H1 (cell line): Measurements from ENCODE around the gene CAPN9. TPM values are rescaled to one million over a fixed set of nuclear protein-coding genes. Genes with fewer than 3 reads are reported as not detected.

ENCODE experiments used
- CTCF ChIA-PET: fragments of 300-600 bp; sonication (Branson Sonifier 250); formaldehyde crosslinking; loops from one replicate; lab custom pipeline; 2021; ENCODE audit not compliant: partially characterized antibody; lab: Charles Lee
- POLR2A ChIA-PET: fragments of 300-600 bp; sonication (Branson Sonifier 250); formaldehyde crosslinking; loops from one replicate; lab custom pipeline; 2021; ENCODE audit warnings: inconsistent platforms; ENCODE audit not compliant: partially characterized antibody; lab: Charles Lee
- DNase-seq, 2 experiments: peaks; one replicate each; pipeline versions ENCODE4 v3.0.0 to v3.0.0-alpha.2; 2010 to 2022; ENCODE audit warnings: low spot score in 2 of 2, low read depth in 1 of 2, mixed read lengths in 1 of 2
- FAIRE-seq: peaks from 2 replicates; lab custom pipeline; 2011; peaks lifted over from hg19 to GRCh38; lab: Jason Lieb, UNC
- H2AFZ ChIP-seq: 2 replicates; pipeline ENCODE4 v1.8.1; 2012; ENCODE audit warnings: low read length, inconsistent platforms
- H2AK5ac ChIP-seq: 2 replicates; pipeline ENCODE4 v1.6.1; 2013; ENCODE audit warnings: low read depth, low read length
- H2BK120ac ChIP-seq: replicated peaks from 2 replicates; pipeline ENCODE3; 2013; ENCODE audit warnings: low read depth, low read length, inconsistent platforms
- H2BK12ac ChIP-seq: 2 replicates; pipeline ENCODE4 v1.6.1; 2013; ENCODE audit warnings: low read depth, low read length
- H2BK15ac ChIP-seq: 2 replicates; pipeline ENCODE4 v1.6.1; 2013; ENCODE audit warnings: low read length
- H2BK20ac ChIP-seq: 2 replicates; pipeline ENCODE4 v1.6.1; 2013; ENCODE audit warnings: low read length
- H2BK5ac ChIP-seq: 2 replicates; pipeline ENCODE4 v1.6.1; 2013; ENCODE audit warnings: low read depth, low read length
- H3K14ac ChIP-seq: 2 replicates; pipeline ENCODE4 v1.6.1; 2013; ENCODE audit warnings: inconsistent platforms; ENCODE audit not compliant: insufficient read length
- H3K18ac ChIP-seq: 2 replicates; pipeline ENCODE4 v1.6.1; 2013; ENCODE audit warnings: low read length; ENCODE audit errors: extremely low read depth
- H3K23ac ChIP-seq: 2 replicates; pipeline ENCODE4 v1.6.1; 2013; ENCODE audit warnings: inconsistent platforms; ENCODE audit not compliant: insufficient read length
- H3K23me2 ChIP-seq: 2 replicates; pipeline ENCODE4 v1.6.1; 2013; ENCODE audit warnings: low read depth, low read length
- H3K27ac ChIP-seq: 2 replicates; pipeline ENCODE4 v1.6.1; 2011; ENCODE audit warnings: low read depth, low read length, inconsistent platforms
- H3K27me3 ChIP-seq, 4 experiments: replicated peaks in 1 of 4; 1 replicate in 1 of 4; 2 replicates in 3 of 4; pipeline versions ENCODE4 v1.6.1 to v1.8.1; 2011 to 2013; ENCODE audit warnings: low read length in 3 of 4, mild to moderate bottlenecking in 3 of 4, inconsistent platforms in 2 of 4, mixed read lengths in 2 of 4, moderate library complexity in 1 of 4; ENCODE audit not compliant: control insufficient read depth in 3 of 4, insufficient read depth in 3 of 4; ENCODE audit errors: extremely low read depth in 1 of 4
- H3K36me3 ChIP-seq, 4 experiments: 2 replicates each; pipeline versions ENCODE4 v1.6.1 to v1.8.1; 2011 to 2013; ENCODE audit warnings: mild to moderate bottlenecking in 4 of 4, low read length in 3 of 4, moderate library complexity in 2 of 4, control low read depth in 1 of 4, inconsistent platforms in 1 of 4; ENCODE audit not compliant: insufficient read depth in 4 of 4, control insufficient read depth in 2 of 4
- H3K4ac ChIP-seq: replicated peaks from 2 replicates; pipeline ENCODE3; 2013; ENCODE audit warnings: low read length, low read depth, mixed read lengths, inconsistent platforms; ENCODE audit not compliant: insufficient read length
- H3K4me1 ChIP-seq, 4 experiments: replicated peaks in 1 of 4; 1 replicate in 1 of 4; 2 replicates in 3 of 4; pipeline versions ENCODE4 v1.6.1 to v1.8.1; 2011 to 2013; ENCODE audit warnings: low read length in 3 of 4, inconsistent platforms in 2 of 4, mixed read lengths in 1 of 4; ENCODE audit not compliant: insufficient read depth in 4 of 4, control insufficient read depth in 3 of 4
- H3K4me2 ChIP-seq, 2 experiments: 2 replicates each; pipeline versions ENCODE4 v1.6.1 to v1.8.1; 2011 to 2013; ENCODE audit warnings: low read depth in 2 of 2, low read length in 2 of 2, control low read depth in 1 of 2, inconsistent platforms in 1 of 2, mild to moderate bottlenecking in 1 of 2; ENCODE audit not compliant: insufficient read depth in 1 of 2
- H3K4me3 ChIP-seq, 4 experiments: fragments of 200-600, 300-600 bp in 1 of 4; sonication (generic), shearing (Covaris generic), sonication (Bioruptor Twin) in 1 of 4; 2 replicates each; pipeline versions ENCODE4 v1.5.1 to v1.8.1; 2011 to 2016; ENCODE audit warnings: low read length in 4 of 4, low read depth in 3 of 4, control low read depth in 2 of 4, inconsistent platforms in 2 of 4, mild to moderate bottlenecking in 2 of 4, mixed read lengths in 1 of 4, moderate library complexity in 1 of 4; ENCODE audit not compliant: insufficient read depth in 2 of 4; ENCODE audit errors: extremely low read depth in 1 of 4
- H3K56ac ChIP-seq: replicated peaks from 2 replicates; pipeline ENCODE3; 2013; ENCODE audit warnings: low read depth, mild to moderate bottlenecking, mixed read lengths, low read length, inconsistent platforms; ENCODE audit not compliant: insufficient read length
- H3K79me1 ChIP-seq: 2 replicates; pipeline ENCODE4 v1.6.1; 2013; ENCODE audit warnings: low read depth, low read length, control low read depth
- H3K79me2 ChIP-seq, 2 experiments: 2 replicates each; pipeline versions ENCODE4 v1.6.1 to v1.8.1; 2012 to 2013; ENCODE audit warnings: low read length in 2 of 2, mild to moderate bottlenecking in 2 of 2, inconsistent platforms in 1 of 2; ENCODE audit not compliant: insufficient read depth in 2 of 2, control insufficient read depth in 1 of 2
- H3K9ac ChIP-seq, 4 experiments: replicated peaks in 1 of 4; 1 replicate in 1 of 4; 2 replicates in 3 of 4; pipeline versions ENCODE4 v1.6.1 to v1.8.1; 2011 to 2013; ENCODE audit warnings: low read depth in 3 of 4, low read length in 3 of 4, control low read depth in 2 of 4, mild to moderate bottlenecking in 2 of 4, moderate library complexity in 2 of 4, inconsistent platforms in 1 of 4; ENCODE audit errors: extremely low read depth in 1 of 4
- H3K9me3 ChIP-seq, 2 experiments: 2 replicates each; pipeline versions ENCODE4 v1.6.1 to v1.8.1; 2012 to 2013; ENCODE audit warnings: mild to moderate bottlenecking in 2 of 2, moderate library complexity in 2 of 2, control low read depth in 1 of 2, inconsistent platforms in 1 of 2, low read depth in 1 of 2, low read length in 1 of 2, mixed read lengths in 1 of 2; ENCODE audit not compliant: insufficient read depth in 2 of 2
- H4K20me1 ChIP-seq, 2 experiments: replicated peaks in 1 of 2; 2 replicates each; pipeline versions ENCODE3 to v1.8.1; 2011 to 2013; ENCODE audit warnings: inconsistent platforms in 2 of 2, low read length in 2 of 2, mild to moderate bottlenecking in 1 of 2; ENCODE audit not compliant: insufficient read depth in 2 of 2, control insufficient read depth in 1 of 2
- H4K5ac ChIP-seq: 2 replicates; pipeline ENCODE4 v1.6.1; 2013; ENCODE audit warnings: low read length, low read depth, mixed read lengths, inconsistent platforms; ENCODE audit not compliant: insufficient read length
- H4K8ac ChIP-seq: 2 replicates; pipeline ENCODE4 v1.8.0; 2013; ENCODE audit warnings: mild to moderate bottlenecking, moderate library complexity, low read length, inconsistent platforms; ENCODE audit not compliant: insufficient read depth; ENCODE audit errors: extremely low read depth
- H4K91ac ChIP-seq: replicated peaks from 2 replicates; pipeline ENCODE3; 2013; ENCODE audit warnings: low read length, mixed read lengths, inconsistent platforms; ENCODE audit not compliant: insufficient read length
- ATF3 ChIP-seq: IDR thresholded peaks from 2 replicates; pipeline ENCODE4 v1.6.1; 2011; ENCODE audit warnings: low read depth, mild to moderate bottlenecking, low read length; ENCODE audit not compliant: insufficient read depth
- BRCA1 ChIP-seq: IDR thresholded peaks from 2 replicates; pipeline ENCODE4 v1.6.1; 2012; ENCODE audit warnings: low read depth, low read length, improper control_type of control experiment
- EZH2 ChIP-seq: fragments of 200-600 bp; sonication (generic); IDR thresholded peaks from 2 replicates; pipeline ENCODE4 v1.7.1; 2012; ENCODE audit warnings: low read depth, mild to moderate bottlenecking, moderate library complexity, low read length, inconsistent platforms; ENCODE audit not compliant: severe bottlenecking
- GABPA ChIP-seq: IDR thresholded peaks from 2 replicates; pipeline ENCODE4 v1.6.1; 2011; ENCODE audit warnings: mild to moderate bottlenecking, low read length, moderate library complexity, borderline replicate concordance; ENCODE audit not compliant: insufficient read depth
- GTF2F1 ChIP-seq: IDR thresholded peaks from 2 replicates; pipeline ENCODE4 v1.6.1; 2012; ENCODE audit warnings: low read depth, low read length, improper control_type of control experiment, borderline replicate concordance
- HDAC6 ChIP-seq: IDR thresholded peaks from one replicate; pipeline ENCODE4 v1.7.1; 2012; ENCODE audit warnings: low read depth, mild to moderate bottlenecking, inconsistent platforms, low read length, moderate library complexity
- PHF8 ChIP-seq: fragments of 200-600 bp; sonication (generic); conservative IDR thresholded peaks from 2 replicates; pipeline ENCODE4 v1.7.1; 2012; ENCODE audit warnings: low read depth, mild to moderate bottlenecking, inconsistent platforms, low read length, moderate library complexity
- POLR2AphosphoS5 ChIP-seq: IDR thresholded peaks from 2 replicates; pipeline ENCODE4 v1.6.1; 2011; ENCODE audit warnings: low read depth, low read length
- RBBP5 ChIP-seq: IDR thresholded peaks from 2 replicates; pipeline ENCODE4 v1.7.1; 2012; ENCODE audit warnings: low read depth, mild to moderate bottlenecking, inconsistent platforms, low read length, moderate library complexity, borderline replicate concordance
- SP4 ChIP-seq: IDR thresholded peaks from 2 replicates; pipeline ENCODE4 v1.6.1; 2012; ENCODE audit warnings: low read length, inconsistent platforms
- SRF ChIP-seq: IDR thresholded peaks from 2 replicates; pipeline ENCODE4 v1.6.1; 2011; ENCODE audit warnings: mild to moderate bottlenecking, low read depth, low read length, moderate library complexity
- TEAD4 ChIP-seq: IDR thresholded peaks from 2 replicates; pipeline ENCODE4 v1.6.1; 2012; ENCODE audit warnings: low read depth, low read length, inconsistent platforms, mixed read lengths
- YY1 ChIP-seq: IDR thresholded peaks from 2 replicates; pipeline ENCODE4 v1.6.1; 2011; ENCODE audit warnings: low read depth, mild to moderate bottlenecking, low read length
- WGBS, 2 experiments: shearing (Covaris generic) in 1 of 2; methylation state at CpG; one replicate each; pipeline versions ENCODE4 v1.1.6 to v1.1.7; 2013 to 2015; ENCODE audit warnings: low lambda C conversion rate in 2 of 2, mixed read lengths in 2 of 2, inconsistent platforms in 1 of 2, low coverage in 1 of 2, missing lambda C conversion rate in 1 of 2; ENCODE audit not compliant: insufficient replicate concordance in 2 of 2, insufficient coverage in 1 of 2, insufficient read length in 1 of 2; ENCODE audit errors: extremely low coverage in 1 of 2, missing lambda C conversion rate in 1 of 2; 5-methylcytosine and 5-hydroxymethylcytosine counted together
- polyA plus RNA-seq, 7 experiments: library from polyadenylated mRNA; depleted of rRNA in 3 of 7; stranded (reverse) in 5 of 7; unstranded in 2 of 7; fragments of >200 nt in 5 of 7; fragments of 200-250 nt in 2 of 7; gene quantifications; 1 replicate in 5 of 7; 2 replicates in 1 of 7; 4 replicates in 1 of 7; pipeline versions ENCODE4 v1.2.1 to v1.2.3, GENCODE V29; 2011 to 2013; ENCODE audit warnings: missing spikeins in 2 of 7, mixed read lengths in 2 of 7
- total RNA-seq: library from RNA; stranded (reverse); fragmentation: NEBNext Ultra II Directional; extraction: Animal tissue kit (Norgen Biotek cat#: 25700); gene quantifications from 2 replicates; pipeline ENCODE4 v1.2.1, GENCODE V29; 2021

The CAPN9 gene
- total and polyA plus RNA-seq, 2 of the 8 experiments (the other 6 are each of a cell fraction or from before 2014, with no cell fraction given), result 0.22 to 0.76 TPM

DNA sequence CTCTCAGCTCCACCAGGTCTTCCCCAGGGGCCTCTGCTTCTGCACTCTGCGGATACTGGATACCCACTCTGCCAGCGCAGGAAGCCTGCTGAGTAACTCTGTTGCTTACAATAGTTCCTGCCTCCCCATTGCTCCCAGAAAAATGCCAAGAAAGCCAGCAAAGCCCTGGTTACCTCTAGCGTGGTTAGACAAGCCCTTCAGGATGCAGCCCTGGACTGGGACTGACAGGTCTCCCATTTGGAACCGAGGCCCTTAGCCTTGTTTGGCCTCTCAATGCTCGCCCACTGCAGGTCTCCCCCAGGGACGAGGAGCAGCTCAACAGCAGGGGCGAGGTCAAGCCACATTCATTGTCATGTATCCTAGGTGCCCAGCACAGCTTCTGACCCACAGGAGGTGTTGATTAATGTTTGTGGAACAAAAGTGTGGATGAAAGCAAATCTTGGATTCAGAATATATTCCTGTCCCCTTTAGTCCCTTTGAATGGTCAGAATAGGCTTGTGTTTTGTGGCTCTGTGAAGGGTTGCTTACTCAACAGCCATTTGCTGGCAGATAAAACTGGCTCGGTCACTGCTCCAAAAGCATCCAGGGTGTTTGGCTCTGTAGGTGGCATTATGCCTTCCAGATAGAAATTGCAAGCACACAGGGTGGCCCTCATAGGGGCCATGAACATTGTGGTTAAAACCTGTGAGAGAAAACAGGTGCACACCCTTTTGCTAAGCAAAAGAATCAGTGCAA, 62.2 kb downstream of the CAPN9 start:
- CTCF ChIA-PET, result interaction anchor here (0.6 to 4.7 kb wide), 3 partner anchors 11 to 28 kb away, joined by 3 to 27 read pairs (median 4); no protein-coding TSS in a partner anchor
- POLR2A ChIA-PET, result no interaction called here
- H2BK120ac ChIP-seq, result no peak overlapping the region
- H4K5ac ChIP-seq, result no peak overlapping the region
- H2BK15ac ChIP-seq, result no peak overlapping the region
- no peaks in the 10 kb centered on the region for H3K27me3 ChIP-seq
- no peak overlapping the region for H2BK12ac ChIP-seq
- H4K8ac ChIP-seq, result no peak overlapping the region
- no peak overlapping the region for H3K4ac ChIP-seq
- H3K27ac ChIP-seq, result no peak overlapping the region
- H3K9me3 ChIP-seq, result 0 out of 4 replicates have a peak, but pooled peaks cover 0 to 5% of the 10 kb centered on the region in 2 experiments
- H2BK20ac ChIP-seq, result no peak overlapping the region
- H4K91ac ChIP-seq, result no peak overlapping the region
- no peak overlapping the region for H3K4me2 ChIP-seq
- WGBS, 2 experiments, result 78% methylated on average over 8 of the region's 8 CpGs; no CpG with 5 or more reads in 1 of the 2 experiments
- no peak overlapping the region for H3K14ac ChIP-seq
- no peaks in the 10 kb centered on the region for H4K20me1 ChIP-seq
- H3K79me2 ChIP-seq, result no peaks in the 10 kb centered on the region
- FAIRE-seq (no peak), DNase-seq (peak in 1 of 2 experiments; percentile 30)
- H3K4me1 ChIP-seq, result no peaks in the 10 kb centered on the region
- no peaks in the 10 kb centered on the region for H3K79me1 ChIP-seq
- H2AK5ac ChIP-seq, result no peak overlapping the region
- no peak overlapping the region for H2AFZ ChIP-seq
- H3K18ac ChIP-seq, result no peak overlapping the region
- H3K9ac ChIP-seq, result no peak overlapping the region
- H3K56ac ChIP-seq, result no peak overlapping the region
- H3K23me2 ChIP-seq, result no peaks in the 10 kb centered on the region
- no peaks in the 10 kb centered on the region for H3K36me3 ChIP-seq
- H2BK5ac ChIP-seq, result no peak overlapping the region
- H3K23ac ChIP-seq, result no peak overlapping the region
- H3K4me3 ChIP-seq, result no peak overlapping the region
- TF ChIP-seq GTF2F1, result no peak
- TF ChIP-seq BRCA1, result no peak
- no peak for TF ChIP-seq SP4
- TF ChIP-seq HDAC6, result no peak
- TF ChIP-seq PHF8, result no peak
- no peak for TF ChIP-seq EZH2
- no peak for TF ChIP-seq RBBP5
- no peak for TF ChIP-seq SRF
- TF ChIP-seq GABPA, result no peak
- no peak for TF ChIP-seq POLR2AphosphoS5
- no peak for TF ChIP-seq YY1
- no peak for TF ChIP-seq ATF3
- TF ChIP-seq TEAD4, result no peak
